Astrocyte (in vitro differentiated cells and primary cell): Measurements from ENCODE around the gene SEC24D. TPM values are rescaled to one million over a fixed set of nuclear protein-coding genes. Genes with fewer than 3 reads are reported as not detected.

ENCODE experiments used
- DNase-seq: peaks from one replicate; pipeline ENCODE4 v3.0.0-alpha.2; 2010; ENCODE audit warnings: low read depth
- FAIRE-seq: peaks from 2 replicates; lab custom pipeline; 2011; peaks lifted over from hg19 to GRCh38; lab: Jason Lieb, UNC
- H2AFZ ChIP-seq: 2 replicates; pipeline ENCODE4 v1.6.0; 2012; ENCODE audit warnings: low read depth, low read length, inconsistent platforms
- H3K27ac ChIP-seq: 2 replicates; pipeline ENCODE4 v1.5.1; 2011; ENCODE audit warnings: low read depth, low read length, inconsistent platforms
- H3K27me3 ChIP-seq: 2 replicates; pipeline ENCODE4 v1.6.0; 2011; ENCODE audit warnings: low read length, inconsistent platforms; ENCODE audit not compliant: insufficient read depth
- H3K36me3 ChIP-seq: 2 replicates; pipeline ENCODE4 v1.5.1; 2011; ENCODE audit warnings: low read length, inconsistent platforms; ENCODE audit not compliant: insufficient read depth
- H3K4me1 ChIP-seq: 2 replicates; pipeline ENCODE4 v1.5.1; 2011; ENCODE audit warnings: low read length, inconsistent platforms; ENCODE audit not compliant: insufficient read depth
- H3K4me2 ChIP-seq: 2 replicates; pipeline ENCODE4 v1.6.0; 2012; ENCODE audit warnings: low read length, inconsistent platforms
- H3K4me3 ChIP-seq: 2 replicates; pipeline ENCODE4 v1.5.1; 2011; ENCODE audit warnings: low read depth, mild to moderate bottlenecking, low read length, inconsistent platforms; ENCODE audit not compliant: insufficient read depth
- H3K79me2 ChIP-seq: 2 replicates; pipeline ENCODE4 v1.6.0; 2012; ENCODE audit warnings: mild to moderate bottlenecking, low read length, inconsistent platforms; ENCODE audit not compliant: insufficient read depth
- H3K9ac ChIP-seq: 2 replicates; pipeline ENCODE4 v1.6.0; 2012; ENCODE audit warnings: mild to moderate bottlenecking, low read length, inconsistent platforms
- H3K9me3 ChIP-seq: 2 replicates; pipeline ENCODE4 v1.5.1; 2012; ENCODE audit warnings: low read depth, mild to moderate bottlenecking, low read length, inconsistent platforms; ENCODE audit not compliant: insufficient read depth
- H4K20me1 ChIP-seq: 2 replicates; pipeline ENCODE4 v1.6.0; 2012; ENCODE audit warnings: low read length, inconsistent platforms; ENCODE audit not compliant: insufficient read depth
- H3K27ac Mint-ChIP-seq: one replicate; pipeline ENCODE4 v1.8.0; 2021; ENCODE audit warnings: mild to moderate bottlenecking, mixed read lengths; ENCODE audit not compliant: unreplicated experiment
- H3K27me3 Mint-ChIP-seq: one replicate; pipeline ENCODE4 v1.8.0; 2021; ENCODE audit warnings: low read depth, mixed read lengths; ENCODE audit not compliant: unreplicated experiment
- H3K36me3 Mint-ChIP-seq: one replicate; pipeline ENCODE4 v1.8.0; 2021; ENCODE audit warnings: low read depth, mixed read lengths; ENCODE audit not compliant: unreplicated experiment
- H3K4me1 Mint-ChIP-seq: one replicate; pipeline ENCODE4 v1.8.0; 2021; ENCODE audit warnings: low read depth, mixed read lengths; ENCODE audit not compliant: unreplicated experiment
- H3K4me3 Mint-ChIP-seq: one replicate; pipeline ENCODE4 v1.8.0; 2021; ENCODE audit warnings: mild to moderate bottlenecking, moderate library complexity, mixed read lengths; ENCODE audit not compliant: unreplicated experiment
- H3K9me3 Mint-ChIP-seq: one replicate; pipeline ENCODE4 v1.8.0; 2021; ENCODE audit warnings: mild to moderate bottlenecking, mixed read lengths; ENCODE audit not compliant: unreplicated experiment
- CTCF ChIP-seq: IDR thresholded peaks from 2 replicates; pipeline ENCODE4 v1.5.1; 2011; ENCODE audit warnings: low read depth, mild to moderate bottlenecking, inconsistent platforms, low read length, moderate library complexity; ENCODE audit not compliant: insufficient read depth
- EZH2 ChIP-seq: IDR thresholded peaks from 2 replicates; pipeline ENCODE4 v1.6.1; 2012; ENCODE audit warnings: mild to moderate bottlenecking, low read length, inconsistent platforms; ENCODE audit not compliant: insufficient read depth
- total RNA-seq: library from RNA; stranded (reverse); gene quantifications from 2 replicates; pipeline ENCODE4 v1.2.1, GENCODE V29; 2021

SEC24D gene
- total RNA-seq, 1 donor from 2014 or later, result 187 TPM

- H3K36me3 Mint-ChIP-seq, result no peaks in the 10 kb centered on the region
- Histone ChIP-seq H3K36me3 (no peaks in the 10 kb centered on the region), H2AFZ (peak overlapping the region; percentile 29), H3K4me1 (no peaks in the 10 kb centered on the region), H3K4me2 (peak overlapping the region; percentile 19), H3K9ac (no peak overlapping the region), H4K20me1 (no peaks in the 10 kb centered on the region), H3K4me3 (no peak overlapping the region), H3K27me3 (no peaks in the 10 kb centered on the region), H3K79me2 (no peaks in the 10 kb centered on the region), H3K27ac (no peak overlapping the region), H3K9me3 (no peaks in the 10 kb centered on the region)
- H3K27ac Mint-ChIP-seq, result no peak overlapping the region
- peak; percentile 74 for FAIRE-seq
- peak; percentile 85 for TF ChIP-seq CTCF
- no peak for TF ChIP-seq EZH2
- no peak overlapping the region for H3K4me3 Mint-ChIP-seq
- H3K4me1 Mint-ChIP-seq, result peaks cover 8% of the 10 kb centered on the region
- DNase-seq, result peak; percentile 53
- H3K9me3 Mint-ChIP-seq, result no peaks in the 10 kb centered on the region
- no peaks in the 10 kb centered on the region for H3K27me3 Mint-ChIP-seq
These were observed 29.3 kb upstream of the SEC24D start for GRCh38 chr4:118865091-118865708.

GRCh38 chr4:118858779-118859178, 22.9 kb upstream of the SEC24D start:
- Histone ChIP-seq H3K9ac (no peak overlapping the region), H3K9me3 (no peaks in the 10 kb centered on the region), H3K4me3 (no peak overlapping the region), H3K4me1 (no peaks in the 10 kb centered on the region), H3K36me3 (no peaks in the 10 kb centered on the region), H4K20me1 (no peaks in the 10 kb centered on the region), H3K4me2 (no peak overlapping the region), H2AFZ (no peak overlapping the region), H3K27me3 (no peaks in the 10 kb centered on the region), H3K79me2 (no peaks in the 10 kb centered on the region), H3K27ac (no peak overlapping the region)
- Mint-ChIP-seq H3K4me3 (no peak overlapping the region), H3K36me3 (no peaks in the 10 kb centered on the region), H3K9me3 (no peaks in the 10 kb centered on the region), H3K4me1 (no peaks in the 10 kb centered on the region), H3K27me3 (no peaks in the 10 kb centered on the region), H3K27ac (no peak overlapping the region)
- TF ChIP-seq EZH2 (no peak), CTCF (no peak)
- FAIRE-seq (no peak), DNase-seq (no peak)

- H3K4me3 Mint-ChIP-seq, result no peak overlapping the region
- H3K9me3 Mint-ChIP-seq, result no peaks in the 10 kb centered on the region
- H3K4me2 ChIP-seq, result no peak overlapping the region
- no peaks in the 10 kb centered on the region for H3K4me1 ChIP-seq
- no peaks in the 10 kb centered on the region for H3K79me2 ChIP-seq
- no peak for DNase-seq
- H3K36me3 ChIP-seq, result no peaks in the 10 kb centered on the region
- H2AFZ ChIP-seq, result no peak overlapping the region
- TF ChIP-seq CTCF, result no peak
- TF ChIP-seq EZH2, result no peak
- H3K4me3 ChIP-seq, result no peak overlapping the region
- FAIRE-seq, result no peak
- H3K9me3 ChIP-seq, result no peaks in the 10 kb centered on the region
- no peaks in the 10 kb centered on the region for H3K36me3 Mint-ChIP-seq
- no peaks in the 10 kb centered on the region for H4K20me1 ChIP-seq
- H3K27ac ChIP-seq, result no peak overlapping the region
- no peak overlapping the region for H3K9ac ChIP-seq
- no peaks in the 10 kb centered on the region for H3K27me3 Mint-ChIP-seq
- no peak overlapping the region for H3K27ac Mint-ChIP-seq
- no peaks in the 10 kb centered on the region for H3K27me3 ChIP-seq
- no peaks in the 10 kb centered on the region for H3K4me1 Mint-ChIP-seq
These were observed 21.8 kb upstream of the SEC24D start for GRCh38 chr4:118857760-118858159.
